Tibial nerve (tissue), 4 donors: ENCODE data around the gene ACTC1. TPM values are rescaled to one million over a fixed set of nuclear protein-coding genes. Genes with fewer than 3 reads are reported as not detected.

Experiments
- DNase-seq, 2 donors: peaks; one replicate each; pipeline ENCODE4 v3.0.0-alpha.2; 2019; ENCODE audit warnings: low spot score in 2 of 2
- H3K27ac ChIP-seq, 4 donors: fragments of 200-600 bp; sonication (generic) in 3 of 4; one replicate each; pipeline ENCODE4 v1.5.1; 2017 to 2019; ENCODE audit warnings: mild to moderate bottlenecking in 1 of 4
- H3K27me3 ChIP-seq, 2 donors: fragments of 200-600 bp; sonication (generic) in 1 of 2; one replicate each; pipeline versions ENCODE4 v1.5.1 to v1.6.0; 2017 to 2019
- H3K36me3 ChIP-seq, 3 donors: fragments of 200-600 bp; sonication (generic); one replicate each; pipeline ENCODE4 v1.5.1; 2018 to 2019
- H3K4me1 ChIP-seq, 4 donors: fragments of 200-600 bp; sonication (generic) in 3 of 4; one replicate each; pipeline ENCODE4 v1.5.1; 2017 to 2019
- H3K4me3 ChIP-seq, 4 donors: fragments of 200-600 bp; sonication (generic) in 3 of 4; one replicate each; pipeline ENCODE4 v1.5.1; 2017 to 2019; ENCODE audit warnings: mild to moderate bottlenecking in 1 of 4, moderate library complexity in 1 of 4
- H3K9me3 ChIP-seq, 4 donors: fragments of 200-600 bp; sonication (generic) in 3 of 4; one replicate each; pipeline ENCODE4 v1.5.1; 2017 to 2019
- CTCF ChIP-seq, 5 experiments: fragments of 200-600 bp in 3 of 5; fragments of 450-650 bp in 2 of 5; sonication (generic) in 3 of 5; IDR thresholded peaks; one replicate each; pipeline ENCODE4 v1.5.1; 2016 to 2019; ENCODE audit warnings: antibody characterized with exemption in 5 of 5, mild to moderate bottlenecking in 3 of 5, moderate library complexity in 2 of 5
- EP300 ChIP-seq, 2 donors: sonication (generic); formaldehyde crosslinking; IDR thresholded peaks; one replicate each; pipeline ENCODE4 v1.6.1; 2017; ENCODE audit warnings: antibody characterized with exemption in 2 of 2, mild to moderate bottlenecking in 1 of 2
- POLR2A ChIP-seq, 2 donors: fragments of 450-650 bp; IDR thresholded peaks; one replicate each; pipeline ENCODE4 v1.6.1; 2017; ENCODE audit warnings: antibody characterized with exemption in 2 of 2, mild to moderate bottlenecking in 2 of 2, moderate library complexity in 2 of 2
- WGBS, 2 donors: methylation state at CpG; one replicate each; pipeline ENCODE4 v1.1.5; 2018; 5-methylcytosine and 5-hydroxymethylcytosine counted together
- total RNA-seq, 4 donors: library from RNA; depleted of rRNA; stranded (reverse); fragments of >200 nt; gene quantifications; one replicate each; pipeline ENCODE4 v1.1.0, GENCODE V29; 2016

The ACTC1 gene
- total RNA-seq, 4 donors from 2014 or later: 1.1 to 2.1 TPM; not detected in 2

GRCh38 chr15:34760909-34761308, 34.4 kb downstream of the ACTC1 start:
- no peaks in the 10 kb centered on the region for H3K36me3 ChIP-seq

GRCh38 chr15:34759992-34760391, 35.4 kb downstream of the ACTC1 start:
- Histone ChIP-seq H3K27me3 (peaks cover 0 to 32% of the 10 kb centered on the region in 2 donors), H3K27ac (no peak overlapping the region), H3K4me1 (peaks cover 0 to 4% (median 0%) of the 10 kb centered on the region in 4 donors), H3K9me3 (no peaks in the 10 kb centered on the region), H3K36me3 (no peaks in the 10 kb centered on the region), H3K4me3 (no peak overlapping the region)
- DNase-seq: no peak
- TF ChIP-seq EP300 (IDR thresholded peaks at IDR 0.05): no peak
- no peak for TF ChIP-seq POLR2A (IDR thresholded peaks at IDR 0.05)
- TF ChIP-seq CTCF (IDR thresholded peaks at IDR 0.05): no peak
- WGBS, 2 donors: 61 to 66% methylated on average over 2 of the region's 2 CpGs

More at GRCh38 chr15:34760909-34761308, 34.4 kb downstream of the ACTC1 start:
- no peak overlapping the region for H3K27ac ChIP-seq
- WGBS, 2 donors: 76 to 81% methylated on average over 3 of the region's 3 CpGs
- H3K9me3 ChIP-seq: no peaks in the 10 kb centered on the region
- DNase-seq: no peak
- peaks cover 0 to 23% of the 10 kb centered on the region in 2 donors for H3K27me3 ChIP-seq
- H3K4me1 ChIP-seq: no peaks in the 10 kb centered on the region
- TF ChIP-seq POLR2A (IDR thresholded peaks at IDR 0.05) (no peak), EP300 (IDR thresholded peaks at IDR 0.05) (no peak), CTCF (IDR thresholded peaks at IDR 0.05) (no peak)
- no peak overlapping the region for H3K4me3 ChIP-seq

- 26 to 48% methylated on average over 3 of the region's 3 CpGs for WGBS, 2 donors
- no peak for TF ChIP-seq POLR2A (IDR thresholded peaks at IDR 0.05)
- no peak for TF ChIP-seq EP300 (IDR thresholded peaks at IDR 0.05)
- TF ChIP-seq CTCF (IDR thresholded peaks at IDR 0.05): no peak
Measured at GRCh38 chr15:34759347-34759746, 36.0 kb downstream of the ACTC1 start.

GRCh38 chr15:34757262-34757661, 38.1 kb downstream of the ACTC1 start:
- Histone ChIP-seq H3K36me3 (no peaks in the 10 kb centered on the region), H3K27ac (no peak overlapping the region), H3K4me1 (peaks cover 0 to 13% (median 0%) of the 10 kb centered on the region in 4 donors), H3K27me3 (peaks cover 0 to 59% of the 10 kb centered on the region in 2 donors), H3K9me3 (peaks cover 0 to 5% (median 0%) of the 10 kb centered on the region in 4 donors), H3K4me3 (no peak overlapping the region)
- TF ChIP-seq EP300 (IDR thresholded peaks at IDR 0.05) (no peak), POLR2A (IDR thresholded peaks at IDR 0.05) (no peak)
- DNase-seq: no peak
- WGBS, 2 donors: 75 to 78% methylated on average over 3 of the region's 3 CpGs

More at GRCh38 chr15:34759347-34759746, 36.0 kb downstream of the ACTC1 start:
- Histone ChIP-seq H3K36me3 (no peaks in the 10 kb centered on the region), H3K4me1 (peaks cover 0 to 10% (median 0%) of the 10 kb centered on the region in 4 donors), H3K4me3 (no peak overlapping the region), H3K27ac (no peak overlapping the region), H3K9me3 (no peaks in the 10 kb centered on the region), H3K27me3 (peaks cover 0 to 39% of the 10 kb centered on the region in 2 donors)
- DNase-seq: no peak

- WGBS, 2 donors: 6 to 7% methylated on average over 11 of the region's 11 CpGs
- no peak overlapping the region for H3K4me3 ChIP-seq
- H3K4me1 ChIP-seq: peaks cover 0 to 13% (median 0%) of the 10 kb centered on the region in 4 donors
- H3K27me3 ChIP-seq: peaks cover 0 to 67% of the 10 kb centered on the region in 2 donors
- peaks cover 0 to 5% (median 0%) of the 10 kb centered on the region in 4 donors for H3K9me3 ChIP-seq
- no peaks in the 10 kb centered on the region for H3K36me3 ChIP-seq
- no peak for TF ChIP-seq EP300 (IDR thresholded peaks at IDR 0.05)
- no peak for TF ChIP-seq CTCF (IDR thresholded peaks at IDR 0.05)
- no peak for TF ChIP-seq POLR2A (IDR thresholded peaks at IDR 0.05)
- H3K27ac ChIP-seq: no peak overlapping the region
- no peak for DNase-seq
Measured at GRCh38 chr15:34755419-34755773, 40.0 kb downstream of the ACTC1 start.
